Endodermal cell (in vitro differentiated cells): ENCODE data around the gene PLEKHM1. TPM values are rescaled to one million over a fixed set of nuclear protein-coding genes. Genes with fewer than 3 reads are reported as not detected.

Experiments used
- DNase-seq: peaks from one replicate; pipeline ENCODE4 v3.0.0-alpha.2; 2017
- H3K27ac ChIP-seq: 2 replicates; pipeline ENCODE4 v1.5.1; 2013; ENCODE audit warnings: mild to moderate bottlenecking, low read depth, low read length, moderate library complexity
- H3K27me3 ChIP-seq: 2 replicates; pipeline ENCODE4 v1.6.1; 2013; ENCODE audit warnings: mild to moderate bottlenecking, low read length, moderate library complexity; ENCODE audit not compliant: insufficient read depth, control insufficient read depth, poor library complexity, severe bottlenecking
- H3K36me3 ChIP-seq: 2 replicates; pipeline ENCODE4 v1.7.0; 2013; ENCODE audit warnings: mild to moderate bottlenecking, low read length, moderate library complexity; ENCODE audit not compliant: control insufficient read depth, insufficient read depth
- H3K4me1 ChIP-seq: one replicate; pipeline ENCODE4 v1.7.0; 2013; ENCODE audit warnings: low read length; ENCODE audit not compliant: control insufficient read depth, insufficient read depth
- H3K4me3 ChIP-seq: 2 replicates; pipeline ENCODE4 v1.5.1; 2013; ENCODE audit warnings: mild to moderate bottlenecking, low read length, moderate library complexity
- H3K9ac ChIP-seq: 2 replicates; pipeline ENCODE4 v1.6.1; 2013; ENCODE audit warnings: mild to moderate bottlenecking, low read length, moderate library complexity; ENCODE audit not compliant: poor library complexity, severe bottlenecking; ENCODE audit errors: extremely low read depth
- H3K9me3 ChIP-seq: 2 replicates; pipeline ENCODE4 v1.6.1; 2013; ENCODE audit warnings: mild to moderate bottlenecking, low read length, moderate library complexity; ENCODE audit not compliant: control insufficient read depth
- H3K27ac Mint-ChIP-seq: 2 replicates; pipeline ENCODE4 v1.8.0; 2020; ENCODE audit warnings: mixed read lengths
- H3K27me3 Mint-ChIP-seq: 2 replicates; pipeline ENCODE4 v1.8.0; 2021; ENCODE audit warnings: mild to moderate bottlenecking, mixed read lengths; ENCODE audit not compliant: insufficient read depth
- H3K36me3 Mint-ChIP-seq: 2 replicates; pipeline ENCODE4 v1.8.0; 2020; ENCODE audit warnings: low read depth, mixed read lengths
- H3K4me1 Mint-ChIP-seq: 2 replicates; pipeline ENCODE4 v1.8.0; 2020; ENCODE audit warnings: mixed read lengths
- H3K4me3 Mint-ChIP-seq: 2 replicates; pipeline ENCODE4 v1.8.0; 2020; ENCODE audit warnings: mild to moderate bottlenecking, moderate library complexity, mixed read lengths
- H3K9me3 Mint-ChIP-seq: 2 replicates; pipeline ENCODE4 v1.8.0; 2020; ENCODE audit warnings: mild to moderate bottlenecking, mixed read lengths
- CTCF ChIP-seq: fragments of 200-600 bp; sonication (generic); conservative IDR thresholded peaks from 2 replicates; pipeline ENCODE4 v1.5.0; 2021; ENCODE audit warnings: antibody characterized with exemption, mild to moderate bottlenecking
- WGBS, 2 experiments: methylation state at CpG; one replicate each; pipeline versions ENCODE4 v1.1.5 to v1.1.7; 2013; ENCODE audit warnings: missing lambda C conversion rate in 2 of 2, mixed read lengths in 1 of 2; ENCODE audit not compliant: insufficient coverage in 1 of 2, insufficient read length in 1 of 2; 5-methylcytosine and 5-hydroxymethylcytosine counted together
- total RNA-seq, 2 donors: library from RNA; stranded (reverse); fragmentation: NEBNext Ultra II Directional in 1 of 2; extraction: Animal tissue kit (Norgen Biotek cat#: 25700) in 1 of 2; gene quantifications; 2 replicates in 1 of 2; 3 replicates in 1 of 2; pipeline ENCODE4 v1.2.1, GENCODE V29; 2021

PLEKHM1 gene
- total RNA-seq, 2 donors from 2014 or later = 18.4 to 29.8 TPM

- TF ChIP-seq CTCF = no peak
- Mint-ChIP-seq H3K4me3 (no peak overlapping the region), H3K27ac (no peak overlapping the region), H3K27me3 (peaks cover 2% of the 10 kb centered on the region), H3K36me3 (peaks cover 4% of the 10 kb centered on the region), H3K9me3 (no peaks in the 10 kb centered on the region), H3K4me1 (peaks cover 41% of the 10 kb centered on the region)
- peak; percentile 62 for DNase-seq
- H3K4me1 ChIP-seq = peaks cover 15% of the 10 kb centered on the region
- no peaks in the 10 kb centered on the region for H3K27me3 ChIP-seq
- H3K27ac ChIP-seq = no peak overlapping the region
- H3K9ac ChIP-seq = no peak overlapping the region
- H3K9me3 ChIP-seq = no peaks in the 10 kb centered on the region
- no peaks in the 10 kb centered on the region for H3K36me3 ChIP-seq
- WGBS, 2 experiments = 90% methylated on average over 8 to 24 of the region's 24 CpGs
- no peak overlapping the region for H3K4me3 ChIP-seq
These were observed 80.1 kb downstream of the PLEKHM1 start for GRCh38 chr17:45410144-45411091.

GRCh38 chr17:45409659-45410076 lies 80.9 kb downstream of the PLEKHM1 start:
- H3K4me1 ChIP-seq = peaks cover 15% of the 10 kb centered on the region
- H3K9me3 ChIP-seq = no peaks in the 10 kb centered on the region
- H3K9ac ChIP-seq = no peak overlapping the region
- H3K4me3 Mint-ChIP-seq = no peak overlapping the region
- H3K36me3 ChIP-seq = no peaks in the 10 kb centered on the region
- H3K4me1 Mint-ChIP-seq = peaks cover 36% of the 10 kb centered on the region
- DNase-seq = peak; percentile 59
- H3K27ac ChIP-seq = no peak overlapping the region
- H3K27ac Mint-ChIP-seq = no peak overlapping the region
- H3K27me3 Mint-ChIP-seq = peaks cover 2% of the 10 kb centered on the region
- 86 to 100% methylated on average over 1 to 5 of the region's 5 CpGs for whole genome bisulfite sequencing, 2 experiments
- no peak overlapping the region for H3K4me3 ChIP-seq
- peaks cover 2% of the 10 kb centered on the region for H3K36me3 Mint-ChIP-seq
- H3K9me3 Mint-ChIP-seq = no peaks in the 10 kb centered on the region
- no peak for TF ChIP-seq CTCF
- H3K27me3 ChIP-seq = no peaks in the 10 kb centered on the region

GRCh38 chr17:45408611-45409421 lies 81.7 kb downstream of the PLEKHM1 start:
- H3K9me3 ChIP-seq = no peaks in the 10 kb centered on the region
- no peak overlapping the region for H3K27ac ChIP-seq
- H3K4me3 ChIP-seq = no peak overlapping the region
- peak overlapping the region; percentile 2 for H3K4me3 Mint-ChIP-seq
- no peaks in the 10 kb centered on the region for H3K36me3 ChIP-seq
- no peak overlapping the region for H3K27ac Mint-ChIP-seq
- no peak overlapping the region for H3K9ac ChIP-seq
- TF ChIP-seq CTCF = no peak
- no peaks in the 10 kb centered on the region for H3K27me3 ChIP-seq
- DNase-seq = peak; percentile 62
- peaks cover 2% of the 10 kb centered on the region for H3K27me3 Mint-ChIP-seq
- peaks cover 3% of the 10 kb centered on the region for H3K36me3 Mint-ChIP-seq
- H3K4me1 ChIP-seq = peaks cover 15% of the 10 kb centered on the region
- H3K4me1 Mint-ChIP-seq = peaks cover 36% of the 10 kb centered on the region
- H3K9me3 Mint-ChIP-seq = no peaks in the 10 kb centered on the region
- 84 to 86% methylated on average over 6 to 11 of the region's 11 CpGs for WGBS, 2 experiments
